Bronchial epithelial cell (primary cell): ENCODE data around the gene TRIML1. TPM values are rescaled to one million over a fixed set of nuclear protein-coding genes. Genes with fewer than 3 reads are reported as not detected.

Experiments
- DNase-seq: peaks from one replicate; pipeline ENCODE4 v3.0.0-alpha.2; 2010; ENCODE audit warnings: low read depth
- FAIRE-seq: peaks from 2 replicates; lab custom pipeline; 2011; peaks lifted over from hg19 to GRCh38; lab: Jason Lieb, UNC
- H3K27me3 ChIP-seq: 2 replicates; pipeline ENCODE4 v1.5.1; 2011; ENCODE audit warnings: low read length; ENCODE audit not compliant: control insufficient read depth, insufficient read depth
- H3K36me3 ChIP-seq: 2 replicates; pipeline ENCODE4 v1.5.1; 2011; ENCODE audit warnings: low read length; ENCODE audit not compliant: control insufficient read depth, insufficient read depth
- H3K4me3 ChIP-seq: 2 replicates; pipeline ENCODE4 v1.5.1; 2011; ENCODE audit warnings: mild to moderate bottlenecking, low read depth, low read length, control low read depth
- total RNA-seq: library from RNA; depleted of rRNA; stranded (reverse); fragments of >200 nt; gene quantifications from 2 replicates; pipeline ENCODE4 v1.2.1, GENCODE V29; 2014
- TF ChIP-seq, protein P1 (sequence below): IDR thresholded peaks from 2 replicates; pipeline ENCODE4 v1.5.1; 2011; ENCODE audit warnings: mild to moderate bottlenecking, moderate library complexity, low read length, control low read depth, inconsistent platforms; ENCODE audit not compliant: insufficient read depth, severe bottlenecking

Gene TRIML1
- total RNA-seq, 1 donor from 2014 or later = not detected

DNA sequence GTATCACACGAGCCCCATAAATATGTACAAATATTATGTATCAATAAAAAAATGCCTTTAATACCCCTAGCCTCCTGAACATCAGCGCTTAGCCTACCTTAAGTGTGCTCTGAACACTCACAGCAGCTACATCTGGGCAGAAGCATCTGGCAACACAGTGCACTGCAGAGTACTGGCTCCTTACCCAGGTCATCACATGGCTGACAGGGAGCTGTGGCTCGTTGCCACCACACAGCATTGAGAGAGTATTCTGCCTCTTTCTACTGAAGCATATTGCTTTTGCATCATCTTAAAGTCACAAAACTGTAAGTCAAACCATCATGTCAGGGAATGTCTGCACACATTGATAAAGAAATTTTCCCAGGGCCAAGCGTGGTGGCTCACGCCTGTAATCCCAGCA, 55.2 kb downstream of the TRIML1 start:
- TF ChIP-seq, protein P1, sequence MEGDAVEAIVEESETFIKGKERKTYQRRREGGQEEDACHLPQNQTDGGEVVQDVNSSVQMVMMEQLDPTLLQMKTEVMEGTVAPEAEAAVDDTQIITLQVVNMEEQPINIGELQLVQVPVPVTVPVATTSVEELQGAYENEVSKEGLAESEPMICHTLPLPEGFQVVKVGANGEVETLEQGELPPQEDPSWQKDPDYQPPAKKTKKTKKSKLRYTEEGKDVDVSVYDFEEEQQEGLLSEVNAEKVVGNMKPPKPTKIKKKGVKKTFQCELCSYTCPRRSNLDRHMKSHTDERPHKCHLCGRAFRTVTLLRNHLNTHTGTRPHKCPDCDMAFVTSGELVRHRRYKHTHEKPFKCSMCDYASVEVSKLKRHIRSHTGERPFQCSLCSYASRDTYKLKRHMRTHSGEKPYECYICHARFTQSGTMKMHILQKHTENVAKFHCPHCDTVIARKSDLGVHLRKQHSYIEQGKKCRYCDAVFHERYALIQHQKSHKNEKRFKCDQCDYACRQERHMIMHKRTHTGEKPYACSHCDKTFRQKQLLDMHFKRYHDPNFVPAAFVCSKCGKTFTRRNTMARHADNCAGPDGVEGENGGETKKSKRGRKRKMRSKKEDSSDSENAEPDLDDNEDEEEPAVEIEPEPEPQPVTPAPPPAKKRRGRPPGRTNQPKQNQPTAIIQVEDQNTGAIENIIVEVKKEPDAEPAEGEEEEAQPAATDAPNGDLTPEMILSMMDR = no peak
- no peak overlapping the region for H3K4me3 ChIP-seq
- no peak for DNase-seq
- H3K27me3 ChIP-seq = no peaks in the 10 kb centered on the region
- no peak for FAIRE-seq
- no peaks in the 10 kb centered on the region for H3K36me3 ChIP-seq

DNA sequence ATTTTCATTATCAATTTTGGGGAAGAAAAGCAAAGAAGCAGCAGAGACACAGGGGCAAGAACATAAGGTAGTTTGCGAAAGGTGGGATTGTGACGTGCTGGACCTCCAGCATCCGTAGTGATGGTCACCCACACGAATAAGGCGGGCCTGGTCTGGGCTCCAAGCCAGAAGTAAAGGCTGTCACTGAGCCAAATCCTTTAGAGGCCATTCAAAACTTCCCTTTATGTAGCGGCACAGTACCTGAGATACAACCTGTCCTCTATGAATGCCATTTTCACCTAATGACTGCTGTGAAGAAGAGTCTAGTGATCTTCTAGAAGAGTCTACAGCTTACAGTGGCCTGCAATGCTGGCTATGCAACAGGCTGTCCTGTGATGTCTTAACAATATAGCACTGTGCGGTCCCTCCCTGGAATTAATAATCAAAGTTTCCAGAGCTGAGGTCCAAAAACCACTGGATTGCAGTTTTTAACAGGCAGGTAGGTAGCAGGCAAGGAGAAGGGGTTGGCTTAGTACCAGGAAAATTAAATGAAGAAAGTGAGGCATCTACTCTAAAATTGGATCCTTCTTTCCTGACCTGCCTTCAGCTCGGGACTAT, 56.2 kb downstream of the TRIML1 start:
- no peak overlapping the region for H3K4me3 ChIP-seq
- FAIRE-seq (no peak), DNase-seq (no peak)
- H3K36me3 ChIP-seq = no peaks in the 10 kb centered on the region
- TF ChIP-seq, protein P1 = no peak
- no peaks in the 10 kb centered on the region for H3K27me3 ChIP-seq

DNA sequence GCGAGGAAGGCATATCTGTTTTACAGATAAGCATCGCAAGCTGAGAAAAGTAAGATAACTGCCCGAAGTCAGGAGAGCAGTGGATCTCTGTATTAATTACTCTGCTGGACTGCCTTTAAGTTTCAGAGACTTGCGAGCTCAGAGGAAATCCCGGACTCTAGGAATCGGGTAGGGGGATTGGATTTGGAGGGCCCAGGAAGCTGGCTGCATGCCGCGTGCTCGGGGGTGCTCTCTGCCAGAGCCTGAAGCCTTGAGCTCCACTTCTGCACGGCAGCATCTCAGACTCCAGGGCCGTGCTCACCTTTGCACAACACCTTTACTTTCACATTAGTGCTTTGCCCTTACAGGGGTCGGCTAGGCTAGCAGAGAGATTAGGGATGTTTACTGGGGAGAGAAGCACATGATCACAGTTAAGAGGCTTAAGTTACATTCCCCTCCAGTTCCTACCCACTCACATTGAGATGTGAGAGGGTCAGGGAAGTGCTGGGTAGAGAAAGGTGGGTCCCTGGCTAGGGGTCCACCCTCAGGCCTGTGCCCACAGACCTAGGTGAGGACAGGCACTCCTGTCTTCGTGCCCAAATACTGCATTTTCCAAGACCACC, 57.0 kb downstream of the TRIML1 start:
- H3K27me3 ChIP-seq = no peaks in the 10 kb centered on the region
- no peak for FAIRE-seq
- no peaks in the 10 kb centered on the region for H3K36me3 ChIP-seq
- DNase-seq = no peak
- H3K4me3 ChIP-seq = no peak overlapping the region
- TF ChIP-seq, protein P1 = no peak

Other genes with a start within 250 kb of the TRIML1 start
- gene ZFP42, start 143.7 kb upstream of the TRIML1 start, total RNA-seq = under 0.01 TPM in 2 replicates
- not detected in 2 replicates for gene TRIML2, start 29.8 kb upstream of the TRIML1 start, total RNA-seq